GM19239 (cell line): ENCODE measurements around the gene MYO5B.

Experiments used
- DNase-seq: peaks from one replicate; pipeline ENCODE4 v3.0.0; 2011; ENCODE audit warnings: low spot score; ENCODE audit not compliant: insufficient read length
- FAIRE-seq: peaks from 2 replicates; lab custom pipeline; 2011; peaks lifted over from hg19 to GRCh38; lab: Jason Lieb, UNC

MYO5B gene

GRCh38 chr18:50190236-50190635, 4.7 kb downstream of the MYO5B start:
- FAIRE-seq (no peak), DNase-seq (no peak)

- DNase-seq (no peak), FAIRE-seq (no peak)
Measured at GRCh38 chr18:50189160-50189559, 5.8 kb downstream of the MYO5B start.

- no peak for FAIRE-seq
- DNase-seq, result no peak
Measured at GRCh38 chr18:50188652-50189051, 6.3 kb downstream of the MYO5B start.

GRCh38 chr18:50187659-50188058, 7.3 kb downstream of the MYO5B start:
- DNase-seq, result no peak
- FAIRE-seq, result no peak

GRCh38 chr18:50186385-50186784, 8.6 kb downstream of the MYO5B start:
- FAIRE-seq (no peak), DNase-seq (no peak)

- FAIRE-seq (no peak), DNase-seq (no peak)
Measured at GRCh38 chr18:50183556-50183955, 11.4 kb downstream of the MYO5B start.

GRCh38 chr18:50182511-50182910, 12.4 kb downstream of the MYO5B start:
- FAIRE-seq, result no peak
- no peak for DNase-seq

GRCh38 chr18:50181590-50181989, 13.4 kb downstream of the MYO5B start:
- DNase-seq (no peak), FAIRE-seq (no peak)

GRCh38 chr18:50179465-50179864, 15.5 kb downstream of the MYO5B start:
- no peak for DNase-seq
- FAIRE-seq, result no peak

GRCh38 chr18:50177294-50177992, 17.5 kb downstream of the MYO5B start:
- no peak for DNase-seq
- FAIRE-seq, result no peak

- no peak for FAIRE-seq
- DNase-seq, result no peak
Measured at GRCh38 chr18:50172367-50172766, 22.6 kb downstream of the MYO5B start.

- no peak for FAIRE-seq
Measured at GRCh38 chr18:50171406-50171805, 23.5 kb downstream of the MYO5B start.

GRCh38 chr18:50170004-50170403, 24.9 kb downstream of the MYO5B start:
- DNase-seq, result no peak
- no peak for FAIRE-seq

More at GRCh38 chr18:50171406-50171805, 23.5 kb downstream of the MYO5B start:
- no peak for DNase-seq

GRCh38 chr18:50169149-50169548, 25.8 kb downstream of the MYO5B start:
- DNase-seq, result no peak
- FAIRE-seq, result no peak

GRCh38 chr18:50167966-50168365, 27.0 kb downstream of the MYO5B start:
- FAIRE-seq (no peak), DNase-seq (no peak)

GRCh38 chr18:50166901-50167300, 28.0 kb downstream of the MYO5B start:
- FAIRE-seq, result no peak
- no peak for DNase-seq

GRCh38 chr18:50163505-50163904, 31.4 kb downstream of the MYO5B start:
- FAIRE-seq, result no peak
- DNase-seq, result no peak

GRCh38 chr18:50162486-50163304, 32.3 kb downstream of the MYO5B start:
- DNase-seq (no peak), FAIRE-seq (no peak)

- FAIRE-seq, result no peak
- DNase-seq, result no peak
Measured at GRCh38 chr18:50161597-50162205, 33.2 kb downstream of the MYO5B start.

GRCh38 chr18:50159654-50160046, 35.3 kb downstream of the MYO5B start:
- FAIRE-seq (no peak), DNase-seq (no peak)
